Tibial nerve (tissue), 4 donors: ENCODE measurements around the gene RNF40. TPM values are rescaled to one million over a fixed set of nuclear protein-coding genes. Genes with fewer than 3 reads are reported as not detected.

Source experiments
- DNase-seq, 2 donors: peaks; one replicate each; pipeline ENCODE4 v3.0.0-alpha.2; 2019; ENCODE audit warnings: low spot score in 2 of 2
- H3K27ac ChIP-seq, 4 donors: fragments of 200-600 bp; sonication (generic) in 3 of 4; one replicate each; pipeline ENCODE4 v1.5.1; 2017 to 2019; ENCODE audit warnings: mild to moderate bottlenecking in 1 of 4
- H3K27me3 ChIP-seq, 2 donors: fragments of 200-600 bp; sonication (generic) in 1 of 2; one replicate each; pipeline versions ENCODE4 v1.5.1 to v1.6.0; 2017 to 2019
- H3K36me3 ChIP-seq, 3 donors: fragments of 200-600 bp; sonication (generic); one replicate each; pipeline ENCODE4 v1.5.1; 2018 to 2019
- H3K4me1 ChIP-seq, 4 donors: fragments of 200-600 bp; sonication (generic) in 3 of 4; one replicate each; pipeline ENCODE4 v1.5.1; 2017 to 2019
- H3K4me3 ChIP-seq, 4 donors: fragments of 200-600 bp; sonication (generic) in 3 of 4; one replicate each; pipeline ENCODE4 v1.5.1; 2017 to 2019; ENCODE audit warnings: mild to moderate bottlenecking in 1 of 4, moderate library complexity in 1 of 4
- H3K9me3 ChIP-seq, 4 donors: fragments of 200-600 bp; sonication (generic) in 3 of 4; one replicate each; pipeline ENCODE4 v1.5.1; 2017 to 2019
- EP300 ChIP-seq, 2 donors: sonication (generic); formaldehyde crosslinking; IDR thresholded peaks; one replicate each; pipeline ENCODE4 v1.6.1; 2017; ENCODE audit warnings: antibody characterized with exemption in 2 of 2, mild to moderate bottlenecking in 1 of 2
- POLR2A ChIP-seq, 2 donors: fragments of 450-650 bp; IDR thresholded peaks; one replicate each; pipeline ENCODE4 v1.6.1; 2017; ENCODE audit warnings: antibody characterized with exemption in 2 of 2, mild to moderate bottlenecking in 2 of 2, moderate library complexity in 2 of 2
- WGBS, 2 donors: methylation state at CpG; one replicate each; pipeline ENCODE4 v1.1.5; 2018; 5-methylcytosine and 5-hydroxymethylcytosine counted together
- total RNA-seq, 4 donors: library from RNA; depleted of rRNA; stranded (reverse); fragments of >200 nt; gene quantifications; one replicate each; pipeline ENCODE4 v1.1.0, GENCODE V29; 2016
- TF ChIP-seq, protein P1 (sequence below), 5 experiments: fragments of 200-600 bp in 3 of 5; fragments of 450-650 bp in 2 of 5; sonication (generic) in 3 of 5; IDR thresholded peaks; one replicate each; pipeline ENCODE4 v1.5.1; 2016 to 2019; ENCODE audit warnings: antibody characterized with exemption in 5 of 5, mild to moderate bottlenecking in 3 of 5, moderate library complexity in 2 of 5

RNF40 gene
- total RNA-seq, 4 donors from 2014 or later = 71.7 to 127 (median 91.5) TPM

DNA sequence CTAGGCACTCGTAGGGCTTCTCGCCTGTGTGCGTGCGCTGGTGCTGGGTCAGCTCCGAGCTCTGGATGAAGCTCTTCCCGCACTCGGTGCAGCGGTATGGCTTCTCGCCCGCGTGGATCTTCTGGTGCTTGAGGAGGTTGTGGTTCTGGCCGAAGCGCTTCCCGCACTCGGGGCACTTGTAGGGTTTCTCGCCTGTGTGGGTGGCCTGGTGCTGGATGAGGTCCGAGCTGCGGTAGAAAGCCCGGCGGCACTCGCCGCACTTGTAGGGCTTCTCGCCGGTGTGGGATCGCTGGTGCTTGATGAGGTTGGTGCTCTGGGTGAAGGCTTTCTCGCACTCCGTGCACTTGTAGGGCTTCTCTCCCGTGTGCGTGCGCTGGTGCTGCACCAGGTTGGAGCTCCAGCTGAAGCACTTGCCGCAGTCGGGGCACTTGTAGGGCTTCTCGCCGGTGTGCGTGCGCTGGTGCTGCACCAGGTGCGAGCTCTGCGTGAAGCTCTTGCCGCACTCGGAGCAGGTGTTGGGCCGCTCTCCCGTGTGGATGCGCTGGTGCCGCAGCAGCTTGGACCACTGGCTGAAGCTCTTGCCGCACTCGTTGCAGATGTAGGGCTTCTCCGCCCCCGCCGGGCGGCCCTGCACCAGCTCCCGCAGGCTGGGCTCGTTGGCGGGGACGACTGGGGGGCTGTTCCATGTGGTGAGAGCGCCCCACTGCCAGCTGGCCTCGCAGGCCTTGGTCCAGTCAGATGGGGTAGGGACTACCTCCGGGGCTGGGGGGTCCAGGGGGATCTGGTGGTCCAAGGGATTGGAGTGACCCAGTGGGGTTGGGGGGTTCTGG lies 21.4 kb downstream of the RNF40 start:
- Histone ChIP-seq H3K4me1 (peaks cover 0 to 53% (median 11%) of the 10 kb centered on the region in 4 donors), H3K27ac (no peak overlapping the region), H3K9me3 (no peaks in the 10 kb centered on the region), H3K27me3 (no peaks in the 10 kb centered on the region), H3K4me3 (no peak overlapping the region), H3K36me3 (peaks cover 0 to 47% (median 13%) of the 10 kb centered on the region in 3 donors)
- no peak for DNase-seq
- 93 to 97% methylated on average over 36 to 49 of the region's 57 CpGs for WGBS, 2 donors
- TF ChIP-seq EP300 (IDR thresholded peaks at IDR 0.05) (no peak), POLR2A (IDR thresholded peaks at IDR 0.05) (no peak)
- TF ChIP-seq, protein P1, sequence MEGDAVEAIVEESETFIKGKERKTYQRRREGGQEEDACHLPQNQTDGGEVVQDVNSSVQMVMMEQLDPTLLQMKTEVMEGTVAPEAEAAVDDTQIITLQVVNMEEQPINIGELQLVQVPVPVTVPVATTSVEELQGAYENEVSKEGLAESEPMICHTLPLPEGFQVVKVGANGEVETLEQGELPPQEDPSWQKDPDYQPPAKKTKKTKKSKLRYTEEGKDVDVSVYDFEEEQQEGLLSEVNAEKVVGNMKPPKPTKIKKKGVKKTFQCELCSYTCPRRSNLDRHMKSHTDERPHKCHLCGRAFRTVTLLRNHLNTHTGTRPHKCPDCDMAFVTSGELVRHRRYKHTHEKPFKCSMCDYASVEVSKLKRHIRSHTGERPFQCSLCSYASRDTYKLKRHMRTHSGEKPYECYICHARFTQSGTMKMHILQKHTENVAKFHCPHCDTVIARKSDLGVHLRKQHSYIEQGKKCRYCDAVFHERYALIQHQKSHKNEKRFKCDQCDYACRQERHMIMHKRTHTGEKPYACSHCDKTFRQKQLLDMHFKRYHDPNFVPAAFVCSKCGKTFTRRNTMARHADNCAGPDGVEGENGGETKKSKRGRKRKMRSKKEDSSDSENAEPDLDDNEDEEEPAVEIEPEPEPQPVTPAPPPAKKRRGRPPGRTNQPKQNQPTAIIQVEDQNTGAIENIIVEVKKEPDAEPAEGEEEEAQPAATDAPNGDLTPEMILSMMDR (IDR thresholded peaks at IDR 0.05) = no peak

DNA sequence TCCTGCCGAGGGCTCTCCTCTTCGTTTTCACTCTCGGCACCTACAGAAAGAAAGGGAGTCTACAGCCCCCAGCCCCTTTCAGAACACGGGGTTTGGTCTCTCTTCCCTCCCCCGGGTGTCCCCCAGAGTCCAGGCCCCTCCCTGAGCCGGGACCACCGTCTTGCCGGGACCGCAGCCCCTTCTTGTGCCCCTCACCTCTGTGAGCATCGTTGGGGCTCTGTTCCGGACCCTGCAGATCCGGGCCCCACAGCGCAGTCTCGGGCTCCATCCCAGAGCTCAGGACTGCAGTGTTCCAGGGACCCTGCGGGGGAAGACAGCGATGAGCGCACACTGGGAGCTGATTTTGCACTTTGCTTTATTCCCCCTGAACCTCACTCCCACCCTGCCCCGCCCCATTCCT lies 22.1 kb downstream of the RNF40 start:
- Histone ChIP-seq H3K27me3 (no peaks in the 10 kb centered on the region), H3K9me3 (no peaks in the 10 kb centered on the region), H3K4me3 (no peak overlapping the region), H3K4me1 (peaks cover 0 to 46% (median 11%) of the 10 kb centered on the region in 4 donors), H3K27ac (no peak overlapping the region), H3K36me3 (peaks cover 0 to 47% (median 13%) of the 10 kb centered on the region in 3 donors)
- WGBS, 2 donors = 80 to 89% methylated on average over 18 of the region's 18 CpGs
- no peak for DNase-seq
- no peak for TF ChIP-seq POLR2A (IDR thresholded peaks at IDR 0.05)
- TF ChIP-seq, protein P1 (IDR thresholded peaks at IDR 0.05) = no peak
- no peak for TF ChIP-seq EP300 (IDR thresholded peaks at IDR 0.05)

DNA sequence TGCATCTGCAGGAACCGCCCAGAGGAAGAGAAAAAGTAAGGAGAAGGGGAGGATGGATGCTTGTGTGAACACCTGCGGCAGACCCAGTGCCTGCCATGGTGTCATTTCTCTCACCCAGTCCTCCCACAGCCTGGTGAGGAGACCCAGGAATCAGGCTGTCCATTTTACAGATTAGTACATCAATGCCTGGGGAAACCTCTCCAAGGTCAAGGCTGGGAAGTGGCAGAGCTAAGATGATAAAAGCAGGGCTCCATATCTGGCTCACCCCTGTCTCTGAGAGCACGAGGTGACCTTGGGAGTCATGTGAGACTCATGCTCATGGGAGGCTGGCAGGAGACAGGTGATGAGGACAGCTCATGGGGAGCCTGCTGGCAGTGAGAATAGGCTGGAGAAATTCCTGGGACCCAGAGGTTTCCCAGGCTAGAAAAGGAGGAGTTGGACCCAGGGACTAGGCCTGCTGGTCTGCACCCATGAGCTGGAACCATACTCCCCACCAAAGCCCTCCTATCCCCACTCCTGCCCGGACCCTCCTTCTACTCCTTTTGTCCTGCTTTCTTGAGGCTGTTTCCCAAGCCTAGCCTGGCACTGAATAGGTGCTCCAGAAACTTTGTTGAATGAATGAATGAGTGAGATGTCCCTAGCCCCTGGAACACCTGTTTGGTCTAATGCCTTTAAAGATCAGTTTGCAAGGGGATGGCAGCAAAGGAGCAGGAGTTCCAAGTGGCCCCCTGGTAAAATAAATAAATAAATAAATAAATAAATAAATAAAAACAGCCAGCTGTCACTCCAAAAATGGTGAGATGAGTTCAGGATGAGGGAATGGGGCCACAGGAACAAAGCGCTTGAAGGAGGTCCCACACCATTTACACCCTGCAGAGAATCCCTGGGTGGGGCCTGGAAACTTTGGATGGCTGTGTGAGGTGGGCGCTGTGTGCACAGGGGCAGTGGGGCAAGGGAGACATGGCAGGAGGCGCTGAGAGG lies 23.3 kb downstream of the RNF40 start:
- DNase-seq = no peak
- peaks cover 0 to 35% (median 11%) of the 10 kb centered on the region in 4 donors for H3K4me1 ChIP-seq
- H3K36me3 ChIP-seq = peaks cover 0 to 41% (median 13%) of the 10 kb centered on the region in 3 donors
- peak overlapping the region in 1 of 4 donors; percentile 88 for H3K27ac ChIP-seq
- H3K4me3 ChIP-seq = peak overlapping the region; percentile 70 to 85 (median 80)
- WGBS, 2 donors = 65 to 72% methylated on average over 7 of the region's 7 CpGs
- H3K9me3 ChIP-seq = no peaks in the 10 kb centered on the region
- TF ChIP-seq POLR2A (IDR thresholded peaks at IDR 0.05) (no peak), EP300 (IDR thresholded peaks at IDR 0.05) (no peak)
- TF ChIP-seq, protein P1 (IDR thresholded peaks at IDR 0.05) = no peak
- H3K27me3 ChIP-seq = no peaks in the 10 kb centered on the region

DNA sequence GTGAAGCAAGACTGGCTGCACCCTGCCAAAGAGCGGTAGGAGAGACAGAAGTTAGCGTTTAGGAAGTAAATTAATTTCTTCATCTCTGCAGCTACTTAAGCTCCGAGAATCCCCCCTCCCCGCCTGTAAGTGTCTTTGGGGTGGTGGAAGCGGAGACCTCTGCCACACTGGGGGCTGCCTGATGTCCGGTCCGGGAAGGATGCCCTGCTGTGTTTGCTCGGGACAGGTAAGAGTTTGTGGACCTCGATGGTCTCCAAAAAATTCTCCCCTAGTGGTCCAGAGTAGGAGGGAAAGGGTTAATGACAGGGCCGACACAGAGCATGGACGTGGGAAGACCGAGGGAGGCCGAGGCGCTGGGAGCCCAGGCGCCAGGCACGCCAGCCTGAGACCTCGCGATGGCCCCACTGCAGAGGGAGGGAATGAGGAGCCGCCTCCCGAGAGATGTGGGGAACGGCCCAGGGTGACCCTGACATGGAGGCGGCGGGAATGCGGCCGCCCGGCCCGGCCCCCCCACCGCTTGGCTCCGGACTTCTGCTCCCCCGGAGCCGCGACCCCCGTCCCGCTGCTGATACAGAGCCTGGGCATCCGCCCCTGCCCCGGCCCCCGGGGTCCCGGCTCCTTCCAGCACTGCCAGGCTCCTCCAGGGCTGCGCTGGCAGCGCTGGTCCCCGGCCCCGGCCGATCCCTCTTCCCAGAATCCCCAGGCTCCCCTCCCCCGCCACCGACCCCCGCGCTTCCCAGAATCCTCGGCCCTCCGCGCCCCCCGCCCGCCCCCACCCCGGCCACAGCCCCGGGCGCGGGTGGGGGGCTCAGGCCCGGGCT lies 24.2 kb downstream of the RNF40 start:
- DNase-seq = no peak

More for the DNA sequence above, 24.2 kb downstream of the RNF40 start:
- 6 to 7% methylated on average over 15 to 41 of the region's 57 CpGs for WGBS, 2 donors
- no peaks in the 10 kb centered on the region for H3K9me3 ChIP-seq
- H3K27ac ChIP-seq = peak overlapping the region; percentile 71 to 91 (median 85)
- peaks cover 0 to 35% (median 11%) of the 10 kb centered on the region in 4 donors for H3K4me1 ChIP-seq
- H3K36me3 ChIP-seq = peaks cover 0 to 32% (median 13%) of the 10 kb centered on the region in 3 donors
- H3K27me3 ChIP-seq = no peaks in the 10 kb centered on the region
- no peak for TF ChIP-seq EP300 (IDR thresholded peaks at IDR 0.05)
- TF ChIP-seq, protein P1 (IDR thresholded peaks at IDR 0.05) = no peak
- no peak for TF ChIP-seq POLR2A (IDR thresholded peaks at IDR 0.05)
- peak overlapping the region; percentile 70 to 85 (median 80) for H3K4me3 ChIP-seq
